Hepatocyte (in vitro differentiated cells): ENCODE results near the gene CACNA1C. TPM values are rescaled to one million over a fixed set of nuclear protein-coding genes. Genes with fewer than 3 reads are reported as not detected.
"Not testable (repeated sequence)": the region's sequence is repeated elsewhere in the genome, so short reads cannot be mapped to it uniquely, and the experiment has no call there.

Experiments used
- DNase-seq: peaks from one replicate; pipeline ENCODE4 v3.0.0-alpha.2; 2016; ENCODE audit warnings: low spot score
- H2AFZ ChIP-seq: fragments of 200-600 bp; sonication (generic); 2 replicates; pipeline ENCODE4 v1.6.0; 2016; ENCODE audit warnings: antibody characterized with exemption, mild to moderate bottlenecking
- H3K27ac ChIP-seq: fragments of 200-600 bp; sonication (generic); 2 replicates; pipeline ENCODE4 v1.5.1; 2016; ENCODE audit warnings: mild to moderate bottlenecking
- H3K27me3 ChIP-seq: fragments of 200-600 bp; sonication (generic); 2 replicates; pipeline ENCODE4 v1.6.1; 2016
- H3K36me3 ChIP-seq: fragments of 200-600 bp; sonication (generic); replicated peaks from 2 replicates; pipeline ENCODE4 v1.5.1; 2016; ENCODE audit warnings: low read depth; ENCODE audit not compliant: insufficient read depth
- H3K4me1 ChIP-seq: fragments of 200-600 bp; sonication (generic); 2 replicates; pipeline ENCODE4 v1.5.1; 2016; ENCODE audit warnings: mild to moderate bottlenecking, moderate library complexity; ENCODE audit not compliant: insufficient read depth
- H3K4me2 ChIP-seq: fragments of 200-600 bp; sonication (generic); 2 replicates; pipeline ENCODE4 v1.6.0; 2016
- H3K4me3 ChIP-seq: fragments of 200-600 bp; sonication (generic); 2 replicates; pipeline ENCODE4 v1.5.1; 2016; ENCODE audit warnings: mild to moderate bottlenecking
- H3K79me2 ChIP-seq: fragments of 200-600 bp; sonication (generic); 2 replicates; pipeline ENCODE4 v1.6.0; 2017; ENCODE audit warnings: mild to moderate bottlenecking
- H3K9me2 ChIP-seq: fragments of 200-600 bp; sonication (generic); replicated peaks from 2 replicates; pipeline ENCODE4 v1.6.0; 2017; ENCODE audit warnings: mild to moderate bottlenecking; ENCODE audit not compliant: insufficient read depth
- H3K9me3 ChIP-seq: fragments of 200-600 bp; sonication (generic); 2 replicates; pipeline ENCODE4 v1.5.1; 2016; ENCODE audit warnings: low read depth, mild to moderate bottlenecking
- H4K20me1 ChIP-seq: fragments of 200-600 bp; sonication (generic); 2 replicates; pipeline ENCODE4 v1.6.0; 2016; ENCODE audit warnings: mild to moderate bottlenecking; ENCODE audit not compliant: insufficient read depth, poor library complexity, severe bottlenecking
- CTCF ChIP-seq: fragments of 200-600 bp; sonication (generic); IDR thresholded peaks from 2 replicates; pipeline ENCODE4 v1.5.1; 2016; ENCODE audit warnings: antibody characterized with exemption, mild to moderate bottlenecking; ENCODE audit not compliant: poor library complexity
- EZH2 ChIP-seq: fragments of 200-600 bp; sonication (generic); IDR thresholded peaks from 2 replicates; pipeline ENCODE4 v1.6.1; 2016; ENCODE audit warnings: antibody characterized with exemption, mild to moderate bottlenecking, borderline replicate concordance
- EZH2phosphoT487 ChIP-seq: fragments of 200-600 bp; sonication (generic); IDR thresholded peaks from one replicate; pipeline ENCODE4 v1.6.1; 2018; ENCODE audit warnings: antibody characterized with exemption, mild to moderate bottlenecking, low read depth, moderate library complexity; ENCODE audit not compliant: unreplicated experiment, severe bottlenecking
- WGBS: methylation state at CpG from one replicate; pipeline ENCODE4 v1.1.6; 2016; ENCODE audit warnings: low lambda C conversion rate; ENCODE audit errors: missing lambda C conversion rate; 5-methylcytosine and 5-hydroxymethylcytosine counted together
- polyA plus RNA-seq: library from polyadenylated mRNA; unstranded; fragments of >200 nt; fragmentation: Nextera tagmentation; extraction: Ambion mirVana; gene quantifications from 2 replicates; pipeline ENCODE4 v1.2.1, GENCODE V29; 2016
- total RNA-seq: library from RNA; depleted of rRNA; stranded (reverse); fragments of >200 nt; gene quantifications from 2 replicates; pipeline ENCODE4 v1.2.3, GENCODE V29; 2014

CACNA1C gene
- total and polyA plus RNA-seq, 2 experiments from 2014 or later = 3.2 to 4.0 TPM

- Histone ChIP-seq H3K27me3 (no peaks in the 10 kb centered on the region), H3K36me3 (no peaks in the 10 kb centered on the region), H3K4me2 (no peak overlapping the region), H4K20me1 (no peaks in the 10 kb centered on the region), H3K9me3 (no peaks in the 10 kb centered on the region), H3K4me3 (no peak overlapping the region), H3K79me2 (no peaks in the 10 kb centered on the region), H3K27ac (no peak overlapping the region), H3K4me1 (no peaks in the 10 kb centered on the region), H3K9me2 (no peaks in the 10 kb centered on the region), H2AFZ (no peak overlapping the region)
- 86% methylated on average over 11 of the region's 11 CpGs for WGBS
- TF ChIP-seq CTCF = no peak
- TF ChIP-seq EZH2phosphoT487 = no peak
- no peak for TF ChIP-seq EZH2
- no peak for DNase-seq
Measured at GRCh38 chr12:2125651-2126522, 73.1 kb downstream of the CACNA1C start.

- H3K27me3 ChIP-seq = no peaks in the 10 kb centered on the region
- H3K36me3 ChIP-seq = no peaks in the 10 kb centered on the region
- no peak overlapping the region for H3K27ac ChIP-seq
- no peak overlapping the region for H2AFZ ChIP-seq
- no peaks in the 10 kb centered on the region for H4K20me1 ChIP-seq
- no peak for DNase-seq
- no peaks in the 10 kb centered on the region for H3K9me2 ChIP-seq
- H3K4me3 ChIP-seq = no peak overlapping the region
- H3K4me2 ChIP-seq = no peak overlapping the region
- H3K9me3 ChIP-seq = no peaks in the 10 kb centered on the region
- no peaks in the 10 kb centered on the region for H3K4me1 ChIP-seq
- TF ChIP-seq EZH2 = no peak
- no peak for TF ChIP-seq CTCF
- TF ChIP-seq EZH2phosphoT487 = no peak
- no peaks in the 10 kb centered on the region for H3K79me2 ChIP-seq
- WGBS = 90% methylated on average over 8 of the region's 8 CpGs
Measured at GRCh38 chr12:2126676-2127406, 74.1 kb downstream of the CACNA1C start.

- no peak for TF ChIP-seq EZH2phosphoT487
- no peak for TF ChIP-seq EZH2
- TF ChIP-seq CTCF = no peak
- no peaks in the 10 kb centered on the region for H3K36me3 ChIP-seq
- H3K9me3 ChIP-seq = no peaks in the 10 kb centered on the region
- 79% methylated on average over 7 of the region's 7 CpGs for WGBS
- no peaks in the 10 kb centered on the region for H3K9me2 ChIP-seq
- no peak overlapping the region for H2AFZ ChIP-seq
- DNase-seq = no peak
- no peak overlapping the region for H3K27ac ChIP-seq
- H3K4me2 ChIP-seq = no peak overlapping the region
- H3K27me3 ChIP-seq = no peaks in the 10 kb centered on the region
- no peaks in the 10 kb centered on the region for H4K20me1 ChIP-seq
- no peaks in the 10 kb centered on the region for H3K79me2 ChIP-seq
- no peak overlapping the region for H3K4me3 ChIP-seq
- H3K4me1 ChIP-seq = no peaks in the 10 kb centered on the region
Measured at GRCh38 chr12:2129076-2129475, 76.3 kb downstream of the CACNA1C start.

- H3K27me3 ChIP-seq, H4K20me1 ChIP-seq, H3K4me3 ChIP-seq, H3K9me2 ChIP-seq, H3K79me2 ChIP-seq, DNase-seq, H3K9me3 ChIP-seq, H2AFZ ChIP-seq, H3K27ac ChIP-seq, H3K36me3 ChIP-seq: not testable (repeated sequence)
- H3K4me2 ChIP-seq = peak overlapping the region; percentile 25
- WGBS = 55% methylated on average over 26 of the region's 37 CpGs
- H3K4me1 ChIP-seq = peaks cover 14% of the 10 kb centered on the region
Measured at GRCh38 chr12:2135661-2136418, 83.1 kb downstream of the CACNA1C start.
